SK-N-SH (cell line): Measurements from ENCODE around the gene TOM1L2. TPM values are rescaled to one million over a fixed set of nuclear protein-coding genes. Genes with fewer than 3 reads are reported as not detected.
A peak's percentile ranks its signal among the peaks of the same experiment; 100 is the strongest.

Source experiments
- CTCF ChIA-PET: fragments of 300-600, 350-600 bp; formaldehyde crosslinking; extraction: SDS; loops from one replicate; lab custom pipeline; 2021; lab: Yijun Ruan, JAX
- POLR2A ChIA-PET: fragments of 350-600 bp; sonication (Branson Sonifier 250); formaldehyde crosslinking; extraction: SDS; loops from one replicate; lab custom pipeline; 2020; ENCODE audit warnings: antibody characterized with exemption, inconsistent platforms; lab: Yijun Ruan, JAX
- DNase-seq: peaks from one replicate; pipeline ENCODE4 v3.0.0; 2012
- H2AFZ ChIP-seq: fragments of 200-600 bp; sonication (generic); 2 replicates; pipeline ENCODE4 v1.8.1; 2016; ENCODE audit warnings: antibody characterized with exemption, mild to moderate bottlenecking, low read depth
- H3F3A ChIP-seq: fragments of 200-600 bp; sonication (generic); replicated peaks from 2 replicates; pipeline ENCODE3; 2016; ENCODE audit warnings: antibody characterized with exemption, mild to moderate bottlenecking; ENCODE audit not compliant: insufficient read depth
- H3K27ac ChIP-seq, 2 experiments: fragments of 200-500 bp in 1 of 2; fragments of 200-600 bp in 1 of 2; sonication (Bioruptor generic) in 1 of 2; sonication (generic), shearing (Covaris generic) in 1 of 2; 2 replicates each; pipeline versions ENCODE4 v1.5.1 to v1.6.1; 2014 to 2016; ENCODE audit warnings: low read depth in 2 of 2, inconsistent platforms in 1 of 2, low read length in 1 of 2, mild to moderate bottlenecking in 1 of 2, mixed read lengths in 1 of 2
- H3K27me3 ChIP-seq: fragments of 200-600 bp; sonication (generic), shearing (Covaris generic); 2 replicates; pipeline ENCODE4 v1.6.1; 2016; ENCODE audit warnings: mixed run types; ENCODE audit not compliant: insufficient read depth
- H3K36me3 ChIP-seq, 2 experiments: fragments of 200-500 bp in 1 of 2; fragments of 200-600 bp in 1 of 2; sonication (Bioruptor generic) in 1 of 2; sonication (generic) in 1 of 2; replicated peaks in 1 of 2; 2 replicates each; pipeline versions ENCODE3 to v1.5.1; 2014 to 2016; ENCODE audit warnings: low read length in 1 of 2, mild to moderate bottlenecking in 1 of 2; ENCODE audit not compliant: insufficient read depth in 2 of 2, control insufficient read depth in 1 of 2
- H3K4me1 ChIP-seq, 2 experiments: fragments of 200-500 bp in 1 of 2; fragments of 200-600 bp in 1 of 2; sonication (Bioruptor generic) in 1 of 2; sonication (generic), shearing (Covaris generic) in 1 of 2; 2 replicates each; pipeline versions ENCODE4 v1.5.1 to v1.6.1; 2014 to 2016; ENCODE audit warnings: low read depth in 1 of 2, low read length in 1 of 2, mixed run types in 1 of 2; ENCODE audit not compliant: insufficient read depth in 2 of 2, control insufficient read depth in 1 of 2
- H3K4me2 ChIP-seq: fragments of 200-600 bp; sonication (generic), shearing (Covaris generic); 2 replicates; pipeline ENCODE4 v1.6.1; 2017; ENCODE audit warnings: mixed run types
- H3K4me3 ChIP-seq, 2 experiments: fragments of 200-500 bp in 1 of 2; fragments of 200-600 bp in 1 of 2; sonication (Bioruptor generic) in 1 of 2; sonication (generic), shearing (Covaris generic) in 1 of 2; 2 replicates each; pipeline versions ENCODE4 v1.5.1 to v1.8.1; 2014 to 2016; ENCODE audit warnings: low read depth in 2 of 2, inconsistent platforms in 1 of 2, low read length in 1 of 2, mild to moderate bottlenecking in 1 of 2, mixed read lengths in 1 of 2, moderate library complexity in 1 of 2
- H3K79me2 ChIP-seq: fragments of 200-600 bp; sonication (generic); 2 replicates; pipeline ENCODE4 v1.8.1; 2017; ENCODE audit warnings: mild to moderate bottlenecking; ENCODE audit not compliant: insufficient read depth
- H3K9ac ChIP-seq: fragments of 200-600 bp; sonication (generic); 2 replicates; pipeline ENCODE4 v1.6.1; 2017; ENCODE audit warnings: mixed run types
- H3K9me2 ChIP-seq: fragments of 200-600 bp; sonication (generic); 2 replicates; pipeline ENCODE4 v1.6.1; 2017; ENCODE audit warnings: mixed run types
- H3K9me3 ChIP-seq: fragments of 200-600 bp; sonication (generic); 2 replicates; pipeline ENCODE4 v1.6.1; 2017; ENCODE audit warnings: mixed run types, mild to moderate bottlenecking, moderate library complexity
- H4K20me1 ChIP-seq: fragments of 200-600 bp; sonication (generic); 2 replicates; pipeline ENCODE4 v1.6.1; 2017; ENCODE audit warnings: mild to moderate bottlenecking, mixed run types; ENCODE audit not compliant: insufficient read depth
- CHD2 ChIP-seq: fragments of 150-350 bp; IDR thresholded peaks from 2 replicates; pipeline ENCODE4 v1.6.1; 2018; ENCODE audit warnings: low read length; ENCODE audit not compliant: partially characterized antibody
- EP300 ChIP-seq, 2 experiments: IDR thresholded peaks; 2 replicates each; pipeline versions ENCODE4 v1.4.0 to v1.6.1; 2012; ENCODE audit warnings: borderline replicate concordance in 1 of 2, low read depth in 1 of 2, low read length in 1 of 2
- EZH2phosphoT487 ChIP-seq: fragments of 200-600 bp; sonication (generic); IDR thresholded peaks from 2 replicates; pipeline ENCODE4 v1.6.1; 2017; ENCODE audit warnings: low read depth, mixed run types, mild to moderate bottlenecking, antibody characterized with exemption, moderate library complexity, borderline replicate concordance
- FOSL2 ChIP-seq: IDR thresholded peaks from 2 replicates; pipeline ENCODE4 v1.4.0; 2012; ENCODE audit warnings: low read depth, mild to moderate bottlenecking, moderate library complexity, borderline replicate concordance
- FOXJ3 ChIP-seq: sonication (generic); formaldehyde crosslinking; IDR thresholded peaks from 2 replicates; pipeline ENCODE4 v1.5.1; 2020; ENCODE audit warnings: mild to moderate bottlenecking, missing genetic modification reagents
- GATA2 ChIP-seq: sonication (generic); formaldehyde crosslinking; IDR thresholded peaks from 2 replicates; pipeline ENCODE4 v1.5.0; 2020; ENCODE audit warnings: mild to moderate bottlenecking, missing genetic modification reagents
- NFIC ChIP-seq: IDR thresholded peaks from 2 replicates; pipeline ENCODE4 v1.4.0; 2012; ENCODE audit warnings: borderline replicate concordance
- POLR2AphosphoS5 ChIP-seq: IDR thresholded peaks from 2 replicates; pipeline ENCODE4 v1.6.1; 2012; ENCODE audit warnings: low read depth, low read length
- RCOR1 ChIP-seq: fragments of 150-350 bp; IDR thresholded peaks from 2 replicates; pipeline ENCODE4 v1.6.1; 2017; ENCODE audit warnings: antibody characterized with exemption, low read length
- RXRA ChIP-seq: IDR thresholded peaks from 2 replicates; pipeline ENCODE4 v1.4.0; 2012; ENCODE audit warnings: low read depth, mild to moderate bottlenecking, borderline replicate concordance
- SMC3 ChIP-seq: IDR thresholded peaks from 2 replicates; pipeline ENCODE4 v1.6.1; 2012; ENCODE audit warnings: low read depth, low read length, improper control_type of control experiment
- TEAD4 ChIP-seq: IDR thresholded peaks from 2 replicates; pipeline ENCODE4 v1.4.0; 2012; ENCODE audit warnings: mild to moderate bottlenecking, borderline replicate concordance; ENCODE audit not compliant: insufficient read depth
- YY1 ChIP-seq: IDR thresholded peaks from 2 replicates; pipeline ENCODE4 v1.4.0; 2012; ENCODE audit warnings: low read depth, mild to moderate bottlenecking
- WGBS: methylation state at CpG from one replicate; pipeline ENCODE4 v1.1.6; 2017; ENCODE audit warnings: low lambda C conversion rate; 5-methylcytosine and 5-hydroxymethylcytosine counted together
- polyA plus RNA-seq, 3 experiments: library from polyadenylated mRNA; depleted of rRNA; stranded (reverse); fragments of >200 nt; gene quantifications; 2 replicates each; pipeline ENCODE4 v1.2.3, GENCODE V29; 2012
- TF ChIP-seq, protein P1 (sequence below): IDR thresholded peaks from 2 replicates; pipeline ENCODE4 v1.4.0; 2012; ENCODE audit warnings: low read depth, borderline replicate concordance

TOM1L2 gene
- polyA plus RNA-seq, 1 of the 3 experiments (the other 2 are of a cell fraction): 85.4 TPM

DNA sequence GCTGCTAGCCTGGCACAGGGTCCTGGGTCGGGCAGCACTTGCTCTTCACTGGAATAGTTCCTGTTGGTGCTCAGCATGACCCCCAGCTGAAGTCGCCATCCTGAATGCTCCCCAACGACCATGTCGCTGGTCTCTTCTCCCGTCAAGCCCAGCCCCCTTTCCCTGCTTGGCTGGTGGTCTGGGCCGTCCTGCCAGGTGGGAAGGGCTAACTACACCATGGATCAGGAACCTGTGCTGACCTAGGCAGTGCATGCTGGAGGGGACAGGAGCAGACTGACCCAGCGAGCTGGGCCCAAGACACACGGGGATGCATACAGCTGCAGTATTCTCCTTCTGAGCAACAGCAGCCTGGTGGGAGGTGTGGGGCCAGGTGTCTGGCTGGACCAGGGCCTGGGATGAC, 126.2 kb downstream of the TOM1L2 start:
- Histone ChIP-seq H3K79me2 (no peaks in the 10 kb centered on the region), H3K4me1 (peaks cover 19 to 95% of the 10 kb centered on the region in 2 experiments; a peak in 3 of 4 replicates), H2AFZ (no peak overlapping the region), H3K9me2 (no peaks in the 10 kb centered on the region), H3F3A (peaks cover 3% of the 10 kb centered on the region), H4K20me1 (no peaks in the 10 kb centered on the region), H3K27ac (peak overlapping the region in 1 of 2 experiments; percentile 76; a peak in 1 of 4 replicates), H3K4me2 (no peak overlapping the region), H3K9ac (no peak overlapping the region), H3K4me3 (no peak overlapping the region), H3K36me3 (peaks cover 0 to 35% of the 10 kb centered on the region in 2 experiments), H3K9me3 (no peaks in the 10 kb centered on the region), H3K27me3 (no peaks in the 10 kb centered on the region)
- DNase-seq: no peak
- CTCF ChIA-PET: interaction anchor here (0.6 to 8.1 kb wide), 8 partner anchors 10 to 1483 kb away, joined by 3 to 48 read pairs (median 6); partner anchors contain the start of gene SREBF1
- 93% methylated on average over 7 of the region's 8 CpGs for WGBS
- POLR2A ChIA-PET: interaction anchor here (4.1 kb wide), 1 partner anchor 9 kb away, joined by 34 read pairs; the partner anchor contains the start of gene SREBF1
- TF ChIP-seq NFIC (no peak), RXRA (no peak), CHD2 (no peak), POLR2AphosphoS5 (no peak), FOSL2 (no peak), FOXJ3 (CRISPR knock-in tag) (no peak), SMC3 (no peak), GATA2 (no peak), TEAD4 (no peak), EZH2phosphoT487 (no peak)
- TF ChIP-seq, protein P1, sequence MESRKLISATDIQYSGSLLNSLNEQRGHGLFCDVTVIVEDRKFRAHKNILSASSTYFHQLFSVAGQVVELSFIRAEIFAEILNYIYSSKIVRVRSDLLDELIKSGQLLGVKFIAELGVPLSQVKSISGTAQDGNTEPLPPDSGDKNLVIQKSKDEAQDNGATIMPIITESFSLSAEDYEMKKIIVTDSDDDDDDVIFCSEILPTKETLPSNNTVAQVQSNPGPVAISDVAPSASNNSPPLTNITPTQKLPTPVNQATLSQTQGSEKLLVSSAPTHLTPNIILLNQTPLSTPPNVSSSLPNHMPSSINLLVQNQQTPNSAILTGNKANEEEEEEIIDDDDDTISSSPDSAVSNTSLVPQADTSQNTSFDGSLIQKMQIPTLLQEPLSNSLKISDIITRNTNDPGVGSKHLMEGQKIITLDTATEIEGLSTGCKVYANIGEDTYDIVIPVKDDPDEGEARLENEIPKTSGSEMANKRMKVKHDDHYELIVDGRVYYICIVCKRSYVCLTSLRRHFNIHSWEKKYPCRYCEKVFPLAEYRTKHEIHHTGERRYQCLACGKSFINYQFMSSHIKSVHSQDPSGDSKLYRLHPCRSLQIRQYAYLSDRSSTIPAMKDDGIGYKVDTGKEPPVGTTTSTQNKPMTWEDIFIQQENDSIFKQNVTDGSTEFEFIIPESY: no peak
- TF ChIP-seq, all 33 proteins: peak for 0

GRCh38 chr17:17845046-17845775, 127.0 kb downstream of the TOM1L2 start:
- Histone ChIP-seq H3K9me2 (no peaks in the 10 kb centered on the region), H3K27me3 (no peaks in the 10 kb centered on the region), H3K4me3 (no peak overlapping the region), H2AFZ (no peak overlapping the region), H3K36me3 (peaks cover 0 to 29% of the 10 kb centered on the region in 2 experiments), H3K79me2 (no peaks in the 10 kb centered on the region), H4K20me1 (no peaks in the 10 kb centered on the region), H3K4me2 (no peak overlapping the region), H3K9ac (no peak overlapping the region), H3K27ac (peak overlapping the region in 1 of 2 experiments; percentile 76; a peak in 2 of 4 replicates), H3K9me3 (no peaks in the 10 kb centered on the region), H3F3A (peaks cover 7% of the 10 kb centered on the region), H3K4me1 (peaks cover 12 to 95% of the 10 kb centered on the region in 2 experiments; a peak in 3 of 4 replicates)
- WGBS: 76% methylated on average over 5 of the region's 13 CpGs
- TF ChIP-seq CHD2: peak; percentile 22
- TF ChIP-seq RCOR1: 0 out of 2 replicates have a peak, but pooled peaks have one; percentile 7
- TF ChIP-seq YY1: no peak
- no peak for TF ChIP-seq EP300 (IDR thresholded peaks at IDR 0.05; ENCODE audit: borderline replicate concordance in 1 of 2, low read depth in 1 of 2, low read length in 1 of 2)
- DNase-seq: peak; percentile 42
- POLR2A ChIA-PET: interaction anchor here (4.1 kb wide), 1 partner anchor 8 kb away, joined by 34 read pairs; the partner anchor contains the start of gene SREBF1
- CTCF ChIA-PET: interaction anchor here (1.0 to 8.1 kb wide), 7 partner anchors 9 to 164 kb away, joined by 3 to 48 read pairs (median 6); partner anchors contain the start of genes RAI1 and SREBF1
